ENCODE measurements around the gene CDH13.

CDH13 gene

DNA sequence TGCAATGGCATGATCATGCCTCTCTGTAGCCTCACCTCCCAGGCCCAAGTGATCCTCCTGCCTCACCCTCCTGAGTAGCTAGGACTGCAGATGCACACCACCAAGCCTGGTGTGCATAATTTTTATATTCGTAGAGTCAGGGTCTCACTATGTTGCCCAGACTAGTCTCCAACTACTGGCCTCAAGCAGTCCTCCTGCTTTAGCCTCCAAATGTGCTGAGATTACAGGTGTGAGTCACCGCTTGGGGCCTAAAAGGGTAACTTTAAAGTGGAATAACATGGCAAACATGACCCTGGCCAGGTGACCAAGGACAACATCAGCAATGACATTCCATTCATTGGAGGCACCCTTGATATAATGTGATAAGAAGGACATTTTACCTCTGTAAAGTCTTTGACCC lies 1207.2 kb downstream of the CDH13 start:
- H3K36me3 ChIP-seq (ENCODE audit: control insufficient read depth in 1 of 2, insufficient read depth in 2 of 2, low read length in 2 of 2), result no peaks in the 10 kb centered on the region
- H2BK120ac ChIP-seq (ENCODE audit: insufficient read depth, low read length, poor library complexity), result no peak overlapping the region
- H3K9me3 ChIP-seq (ENCODE audit: insufficient read depth, low read depth, low read length), result peaks cover 5% of the 10 kb centered on the region
- H3K79me1 ChIP-seq (ENCODE audit: low read length), result no peaks in the 10 kb centered on the region
- no peak overlapping the region for H3K14ac ChIP-seq (ENCODE audit: low read length)
- no peaks in the 10 kb centered on the region for H3K27me3 ChIP-seq (ENCODE audit: insufficient read depth, low read length)
- no peak overlapping the region for H3K18ac ChIP-seq (ENCODE audit: low read length)
- H3K27ac ChIP-seq (ENCODE audit: low read depth, low read length), result no peak overlapping the region
- H3K23ac ChIP-seq (ENCODE audit: low read length), result no peak overlapping the region
- H3K4me2 ChIP-seq (ENCODE audit: low read length), result no peak overlapping the region
- H3K4me1 ChIP-seq (ENCODE audit: control insufficient read depth in 1 of 2, insufficient read depth in 2 of 2, low read length in 2 of 2), result no peaks in the 10 kb centered on the region
- no peak overlapping the region for H4K8ac ChIP-seq (ENCODE audit: low read depth, low read length)
- H2AFZ ChIP-seq (ENCODE audit: insufficient read depth, low read length, poor library complexity), result no peak overlapping the region
- H3K4ac ChIP-seq (ENCODE audit: low read depth, low read length), result no peak overlapping the region
- H3K79me2 ChIP-seq (ENCODE audit: control insufficient read depth, insufficient read depth, low read length, poor library complexity), result no peaks in the 10 kb centered on the region
- H2AK5ac ChIP-seq (ENCODE audit: low read length), result no peak overlapping the region
- no peak overlapping the region for H2BK5ac ChIP-seq (ENCODE audit: low read depth, low read length, poor library complexity)
- no peak overlapping the region for H2BK12ac ChIP-seq (ENCODE audit: low read length)
- WGBS (ENCODE audit: extremely low coverage, insufficient coverage, insufficient read length), result no CpG with 5 or more reads among the region's 2 CpGs
- H4K91ac ChIP-seq (ENCODE audit: low read depth, low read length), result no peak overlapping the region
- H3K9ac ChIP-seq (ENCODE audit: low read length), result no peak overlapping the region
- H3K4me3 ChIP-seq (ENCODE audit: low read depth, low read length), result no peak overlapping the region
- DNase-seq, result no peak
- no peak overlapping the region for H4K12ac ChIP-seq (ENCODE audit: low read depth, low read length)

DNA sequence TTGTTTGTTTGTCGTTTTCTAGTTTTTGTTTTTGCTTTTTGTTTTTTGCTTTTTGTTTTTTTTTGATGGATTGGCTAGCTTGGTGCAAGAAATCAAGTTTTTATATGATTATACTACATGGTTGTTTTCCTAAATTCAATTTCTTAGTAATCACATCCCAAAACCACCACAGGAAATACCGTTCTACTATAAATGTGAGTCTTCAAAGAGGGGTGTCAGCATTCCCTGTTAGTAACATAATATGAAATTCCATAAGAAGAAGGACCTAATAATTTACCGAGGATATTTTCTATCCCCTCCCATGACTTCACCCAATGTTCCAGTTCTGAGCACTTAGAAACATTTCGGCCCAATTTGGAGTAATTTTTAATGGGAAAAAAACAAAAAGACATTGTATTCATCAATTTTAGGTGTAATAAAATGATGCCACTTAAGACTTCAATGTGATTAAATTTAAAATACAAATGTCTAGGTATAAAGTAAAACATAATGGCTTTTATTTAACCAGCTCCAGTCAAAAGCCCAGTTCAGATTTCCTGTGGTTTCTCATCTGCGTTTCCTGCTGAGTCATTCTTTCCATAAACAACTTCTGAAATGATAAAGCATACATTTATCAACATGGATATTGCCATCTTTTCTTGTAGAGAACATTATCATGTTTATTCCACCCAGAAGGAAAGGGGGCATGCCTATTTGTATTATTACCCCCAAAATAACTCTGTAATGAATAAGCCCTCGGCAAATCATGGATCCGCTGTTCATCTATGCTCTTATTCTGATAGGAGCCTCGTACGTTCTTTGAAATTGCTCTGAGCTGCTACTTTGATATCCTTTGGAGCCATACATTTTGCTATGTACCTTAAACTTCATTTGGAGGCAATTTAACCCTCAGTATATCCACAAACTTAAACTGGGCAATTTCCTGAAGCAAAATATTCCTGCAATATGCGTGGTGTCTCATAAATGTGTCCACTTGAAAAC lies 1209.1 kb downstream of the CDH13 start:
- Histone ChIP-seq H4K91ac (ENCODE audit: low read depth, low read length) (no peak overlapping the region), H4K8ac (ENCODE audit: low read depth, low read length) (no peak overlapping the region), H4K12ac (ENCODE audit: low read depth, low read length) (no peak overlapping the region), H3K4ac (ENCODE audit: low read depth, low read length) (no peak overlapping the region), H3K18ac (ENCODE audit: low read length) (no peak overlapping the region), H3K27me3 (ENCODE audit: insufficient read depth, low read length) (no peaks in the 10 kb centered on the region), H2BK5ac (ENCODE audit: low read depth, low read length, poor library complexity) (no peak overlapping the region), H3K36me3 (ENCODE audit: control insufficient read depth in 1 of 2, insufficient read depth in 2 of 2, low read length in 2 of 2) (no peaks in the 10 kb centered on the region), H3K4me1 (ENCODE audit: control insufficient read depth in 1 of 2, insufficient read depth in 2 of 2, low read length in 2 of 2) (peaks cover 2 to 4% of the 10 kb centered on the region in 2 experiments), H3K79me1 (ENCODE audit: low read length) (peaks cover 3% of the 10 kb centered on the region), H2AK5ac (ENCODE audit: low read length) (no peak overlapping the region), H3K14ac (ENCODE audit: low read length) (no peak overlapping the region), H3K4me2 (ENCODE audit: low read length) (no peak overlapping the region), H3K4me3 (ENCODE audit: low read depth, low read length) (no peak overlapping the region), H3K27ac (ENCODE audit: low read depth, low read length) (no peak overlapping the region), H3K9me3 (ENCODE audit: insufficient read depth, low read depth, low read length) (peaks cover 5% of the 10 kb centered on the region), H3K79me2 (ENCODE audit: control insufficient read depth, insufficient read depth, low read length, poor library complexity) (no peaks in the 10 kb centered on the region), H3K23ac (ENCODE audit: low read length) (no peak overlapping the region), H2AFZ (ENCODE audit: insufficient read depth, low read length, poor library complexity) (no peak overlapping the region), H2BK120ac (ENCODE audit: insufficient read depth, low read length, poor library complexity) (no peak overlapping the region), H2BK12ac (ENCODE audit: low read length) (no peak overlapping the region), H3K9ac (ENCODE audit: low read length) (no peak overlapping the region)
- no CpG with 5 or more reads among the region's 10 CpGs for WGBS (ENCODE audit: extremely low coverage, insufficient coverage, insufficient read length)
- DNase-seq, result no peak

- Histone ChIP-seq H3K23ac (ENCODE audit: low read length) (no peak overlapping the region), H3K4me2 (ENCODE audit: low read length) (no peak overlapping the region), H3K4me1 (ENCODE audit: control insufficient read depth in 1 of 2, insufficient read depth in 2 of 2, low read length in 2 of 2) (peaks cover 3 to 7% of the 10 kb centered on the region in 2 experiments), H3K27me3 (ENCODE audit: insufficient read depth, low read length) (no peaks in the 10 kb centered on the region), H3K9ac (ENCODE audit: low read length) (no peak overlapping the region), H3K79me1 (ENCODE audit: low read length) (peaks cover 4% of the 10 kb centered on the region), H2AK5ac (ENCODE audit: low read length) (no peak overlapping the region), H3K4me3 (ENCODE audit: low read depth, low read length) (no peak overlapping the region), H3K18ac (ENCODE audit: low read length) (no peak overlapping the region), H2BK5ac (ENCODE audit: low read depth, low read length, poor library complexity) (no peak overlapping the region), H3K79me2 (ENCODE audit: control insufficient read depth, insufficient read depth, low read length, poor library complexity) (no peaks in the 10 kb centered on the region), H3K36me3 (ENCODE audit: control insufficient read depth in 1 of 2, insufficient read depth in 2 of 2, low read length in 2 of 2) (no peaks in the 10 kb centered on the region), H3K4ac (ENCODE audit: low read depth, low read length) (no peak overlapping the region), H2BK12ac (ENCODE audit: low read length) (no peak overlapping the region), H3K9me3 (ENCODE audit: insufficient read depth, low read depth, low read length) (peaks cover 2% of the 10 kb centered on the region), H3K14ac (ENCODE audit: low read length) (no peak overlapping the region), H4K12ac (ENCODE audit: low read depth, low read length) (no peak overlapping the region), H4K91ac (ENCODE audit: low read depth, low read length) (no peak overlapping the region), H3K27ac (ENCODE audit: low read depth, low read length) (no peak overlapping the region), H2AFZ (ENCODE audit: insufficient read depth, low read length, poor library complexity) (no peak overlapping the region), H2BK120ac (ENCODE audit: insufficient read depth, low read length, poor library complexity) (no peak overlapping the region), H4K8ac (ENCODE audit: low read depth, low read length) (no peak overlapping the region)
- no peak for DNase-seq
- WGBS (ENCODE audit: extremely low coverage, insufficient coverage, insufficient read length), result no CpG with 5 or more reads among the region's 4 CpGs
These were observed 1210.8 kb downstream of the CDH13 start for GRCh38 chr16:83837566-83837965.

DNA sequence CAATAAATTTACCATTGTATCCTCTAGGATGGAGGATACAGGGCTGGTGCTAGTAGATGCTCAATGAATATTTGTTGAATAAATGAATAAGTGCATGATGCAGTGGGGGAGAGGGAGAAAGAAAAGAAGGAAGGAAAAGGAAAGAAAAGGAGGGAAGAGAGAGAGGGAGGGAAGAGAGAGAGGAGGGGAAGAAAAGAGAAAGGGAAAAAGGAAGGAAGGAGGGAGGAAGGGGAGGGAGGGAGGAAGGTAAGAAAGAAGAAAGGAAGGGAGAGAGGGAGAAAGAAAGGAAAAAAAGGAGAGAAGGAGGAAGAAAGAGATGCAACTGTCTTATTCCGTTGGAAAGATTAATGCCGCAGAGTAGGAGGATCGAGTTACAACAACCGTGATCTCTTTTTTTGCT lies 1211.4 kb downstream of the CDH13 start:
- no peak overlapping the region for H4K91ac ChIP-seq (ENCODE audit: low read depth, low read length)
- no peak for DNase-seq
- H3K79me2 ChIP-seq (ENCODE audit: control insufficient read depth, insufficient read depth, low read length, poor library complexity), result no peaks in the 10 kb centered on the region
- H3K14ac ChIP-seq (ENCODE audit: low read length), result no peak overlapping the region
- H4K12ac ChIP-seq (ENCODE audit: low read depth, low read length), result no peak overlapping the region
- H3K27ac ChIP-seq (ENCODE audit: low read depth, low read length), result no peak overlapping the region
- H3K4me2 ChIP-seq (ENCODE audit: low read length), result no peak overlapping the region
- no peak overlapping the region for H3K4me3 ChIP-seq (ENCODE audit: low read depth, low read length)
- H2BK12ac ChIP-seq (ENCODE audit: low read length), result no peak overlapping the region
- no peak overlapping the region for H3K18ac ChIP-seq (ENCODE audit: low read length)
- no peak overlapping the region for H2AK5ac ChIP-seq (ENCODE audit: low read length)
- H3K36me3 ChIP-seq (ENCODE audit: control insufficient read depth in 1 of 2, insufficient read depth in 2 of 2, low read length in 2 of 2), result no peaks in the 10 kb centered on the region
- no peak overlapping the region for H3K9ac ChIP-seq (ENCODE audit: low read length)
- no peak overlapping the region for H2AFZ ChIP-seq (ENCODE audit: insufficient read depth, low read length, poor library complexity)
- H3K4me1 ChIP-seq (ENCODE audit: control insufficient read depth in 1 of 2, insufficient read depth in 2 of 2, low read length in 2 of 2), result peaks cover 3 to 7% of the 10 kb centered on the region in 2 experiments
- H3K23ac ChIP-seq (ENCODE audit: low read length), result no peak overlapping the region
- peaks cover 4% of the 10 kb centered on the region for H3K79me1 ChIP-seq (ENCODE audit: low read length)
- no CpG with 5 or more reads among the region's 4 CpGs for WGBS (ENCODE audit: extremely low coverage, insufficient coverage, insufficient read length)
- H2BK5ac ChIP-seq (ENCODE audit: low read depth, low read length, poor library complexity), result no peak overlapping the region
- peaks cover 2% of the 10 kb centered on the region for H3K9me3 ChIP-seq (ENCODE audit: insufficient read depth, low read depth, low read length)
- no peak overlapping the region for H2BK120ac ChIP-seq (ENCODE audit: insufficient read depth, low read length, poor library complexity)
- H3K27me3 ChIP-seq (ENCODE audit: insufficient read depth, low read length), result no peaks in the 10 kb centered on the region
- no peak overlapping the region for H3K4ac ChIP-seq (ENCODE audit: low read depth, low read length)
- H4K8ac ChIP-seq (ENCODE audit: low read depth, low read length), result no peak overlapping the region

Measured in trophoblast cell (in vitro differentiated cells and primary cell).